ENCODE results near the gene HAO1.

- TF ChIP-seq CTCF (IDR thresholded peaks at IDR 0.05; ENCODE audit: low read length) (no peak), EZH2 (IDR thresholded peaks at IDR 0.05; ENCODE audit: borderline replicate concordance, low read length) (no peak)
Measured at GRCh38 chr20:7950387-7950786, 10.1 kb upstream of the HAO1 start.

Measured in OCI-LY1 (cell line).